IMR-90 (cell line): Measurements from ENCODE around the gene MTUS2.

ENCODE experiments used
- CEBPB ChIP-seq: IDR thresholded peaks from 2 replicates; pipeline ENCODE4 v1.6.1; 2012; ENCODE audit warnings: low read depth, low read length, improper control_type of control experiment
- FOS ChIP-seq: fragments of 150-350 bp; IDR thresholded peaks from 2 replicates; pipeline ENCODE4 v1.6.1; 2016; ENCODE audit warnings: low read depth, low read length
- MAFK ChIP-seq: IDR thresholded peaks from 2 replicates; pipeline ENCODE4 v1.6.1; 2012; ENCODE audit warnings: low read depth, low read length, improper control_type of control experiment
- MAZ ChIP-seq: IDR thresholded peaks from 2 replicates; pipeline ENCODE4 v1.6.1; 2012; ENCODE audit warnings: low read depth, mild to moderate bottlenecking, low read length, improper control_type of control experiment, moderate library complexity, borderline replicate concordance
- MXI1 ChIP-seq: IDR thresholded peaks from 2 replicates; pipeline ENCODE4 v1.6.1; 2012; ENCODE audit warnings: low read depth, mild to moderate bottlenecking, low read length, moderate library complexity, borderline replicate concordance
- NFE2L2 ChIP-seq: fragments of 150-350 bp; IDR thresholded peaks from 2 replicates; pipeline ENCODE4 v1.6.1; 2016; ENCODE audit warnings: low read depth, mild to moderate bottlenecking, low read length
- POLR2A ChIP-seq: IDR thresholded peaks from 2 replicates; pipeline ENCODE4 v1.6.1; 2012; ENCODE audit warnings: mild to moderate bottlenecking, low read depth, low read length
- RAD21 ChIP-seq: IDR thresholded peaks from 2 replicates; pipeline ENCODE4 v1.6.1; 2012; ENCODE audit warnings: low read length, improper control_type of control experiment
- RCOR1 ChIP-seq: IDR thresholded peaks from 2 replicates; pipeline ENCODE4 v1.6.1; 2012; ENCODE audit warnings: mild to moderate bottlenecking, low read length, improper control_type of control experiment; ENCODE audit not compliant: insufficient replicate concordance
- RFX5 ChIP-seq: IDR thresholded peaks from 2 replicates; pipeline ENCODE4 v1.8.0; 2012; ENCODE audit warnings: low read depth, mild to moderate bottlenecking, low read length, moderate library complexity
- SMC3 ChIP-seq: fragments of 150-350 bp; IDR thresholded peaks from 2 replicates; pipeline ENCODE4 v1.6.1; 2016; ENCODE audit warnings: low read depth, mild to moderate bottlenecking, antibody characterized with exemption, low read length, moderate library complexity
- TF ChIP-seq, protein P1 (sequence below): conservative IDR thresholded peaks from 2 replicates; pipeline ENCODE4 v1.5.1; 2012; ENCODE audit warnings: mild to moderate bottlenecking, low read depth, low read length, improper control_type of control experiment
- TF ChIP-seq, protein P2 (sequence below): fragments of 150-350 bp; IDR thresholded peaks from 2 replicates; pipeline ENCODE4 v1.6.1; 2016; ENCODE audit warnings: low read depth, mild to moderate bottlenecking, low read length, moderate library complexity, borderline replicate concordance

DNA sequence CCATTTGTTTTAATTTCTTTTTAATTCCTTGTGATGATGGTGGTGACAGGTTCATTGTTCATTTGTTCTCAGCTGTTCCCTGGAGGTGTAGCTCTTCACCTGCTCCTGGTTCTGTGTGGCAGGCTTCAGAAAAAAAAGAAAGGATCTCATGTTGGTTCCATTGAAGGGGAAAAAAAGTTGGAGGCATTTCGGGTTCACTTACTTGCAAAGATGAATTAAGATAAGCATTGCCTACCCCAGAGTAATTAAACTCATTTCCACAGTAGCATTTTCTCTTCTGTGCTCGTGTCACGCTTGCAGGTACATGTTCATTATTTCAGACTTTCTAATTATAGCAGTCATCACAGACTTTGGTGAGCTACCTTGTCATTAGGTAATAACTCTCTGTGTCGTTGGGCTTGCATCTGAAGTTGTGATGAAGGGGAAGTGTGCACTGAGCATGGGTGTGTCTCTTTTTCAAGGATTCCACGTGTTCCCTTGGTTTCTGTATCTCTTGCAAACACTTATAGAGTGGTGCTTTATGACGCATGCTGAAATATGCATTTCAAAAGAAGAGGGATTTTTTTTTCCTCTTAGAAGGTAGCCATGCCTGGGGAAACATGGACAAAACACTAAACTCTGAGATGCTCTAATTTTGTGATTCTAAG lies 69.1 kb downstream of the MTUS2 start:
- TF ChIP-seq, protein P1, sequence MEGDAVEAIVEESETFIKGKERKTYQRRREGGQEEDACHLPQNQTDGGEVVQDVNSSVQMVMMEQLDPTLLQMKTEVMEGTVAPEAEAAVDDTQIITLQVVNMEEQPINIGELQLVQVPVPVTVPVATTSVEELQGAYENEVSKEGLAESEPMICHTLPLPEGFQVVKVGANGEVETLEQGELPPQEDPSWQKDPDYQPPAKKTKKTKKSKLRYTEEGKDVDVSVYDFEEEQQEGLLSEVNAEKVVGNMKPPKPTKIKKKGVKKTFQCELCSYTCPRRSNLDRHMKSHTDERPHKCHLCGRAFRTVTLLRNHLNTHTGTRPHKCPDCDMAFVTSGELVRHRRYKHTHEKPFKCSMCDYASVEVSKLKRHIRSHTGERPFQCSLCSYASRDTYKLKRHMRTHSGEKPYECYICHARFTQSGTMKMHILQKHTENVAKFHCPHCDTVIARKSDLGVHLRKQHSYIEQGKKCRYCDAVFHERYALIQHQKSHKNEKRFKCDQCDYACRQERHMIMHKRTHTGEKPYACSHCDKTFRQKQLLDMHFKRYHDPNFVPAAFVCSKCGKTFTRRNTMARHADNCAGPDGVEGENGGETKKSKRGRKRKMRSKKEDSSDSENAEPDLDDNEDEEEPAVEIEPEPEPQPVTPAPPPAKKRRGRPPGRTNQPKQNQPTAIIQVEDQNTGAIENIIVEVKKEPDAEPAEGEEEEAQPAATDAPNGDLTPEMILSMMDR: no peak
- TF ChIP-seq POLR2A (no peak), RFX5 (no peak), RCOR1 (no peak), CEBPB (no peak), NFE2L2 (no peak), MAZ (no peak), RAD21 (no peak), MXI1 (no peak), MAFK (no peak), SMC3 (no peak), FOS (no peak)
- TF ChIP-seq, protein P2, sequence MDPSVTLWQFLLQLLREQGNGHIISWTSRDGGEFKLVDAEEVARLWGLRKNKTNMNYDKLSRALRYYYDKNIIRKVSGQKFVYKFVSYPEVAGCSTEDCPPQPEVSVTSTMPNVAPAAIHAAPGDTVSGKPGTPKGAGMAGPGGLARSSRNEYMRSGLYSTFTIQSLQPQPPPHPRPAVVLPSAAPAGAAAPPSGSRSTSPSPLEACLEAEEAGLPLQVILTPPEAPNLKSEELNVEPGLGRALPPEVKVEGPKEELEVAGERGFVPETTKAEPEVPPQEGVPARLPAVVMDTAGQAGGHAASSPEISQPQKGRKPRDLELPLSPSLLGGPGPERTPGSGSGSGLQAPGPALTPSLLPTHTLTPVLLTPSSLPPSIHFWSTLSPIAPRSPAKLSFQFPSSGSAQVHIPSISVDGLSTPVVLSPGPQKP: no peak
